ENCODE results near the gene MYO18B.

DNA sequence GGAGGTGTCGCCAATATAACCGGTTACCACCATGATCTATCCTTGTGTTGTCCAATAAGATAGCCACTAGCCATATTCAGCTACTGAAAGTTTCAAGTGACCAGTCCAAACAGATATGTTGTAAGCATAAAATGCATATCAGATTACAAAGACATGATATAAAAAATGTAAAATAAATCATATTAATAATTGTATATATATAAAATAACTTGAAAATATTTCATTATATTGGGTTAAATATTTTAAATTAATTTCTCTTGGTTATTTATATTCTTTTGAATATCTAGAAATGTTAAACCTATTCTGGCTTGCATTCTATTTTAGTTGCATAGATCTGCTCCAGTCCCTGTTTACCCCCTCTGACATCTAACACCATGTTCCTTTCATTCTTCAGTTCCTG is 305.5 kb downstream of the MYO18B start:
- TF ChIP-seq GATA2 (IDR thresholded peaks at IDR 0.05; ENCODE audit: insufficient read depth, insufficient read length, low read depth, low read length) (no peak), POLR2A (IDR thresholded peaks at IDR 0.05; ENCODE audit: low read depth, low read length) (no peak), EZH2 (IDR thresholded peaks at IDR 0.05; ENCODE audit: borderline replicate concordance, low read depth, low read length, severe bottlenecking) (no peak), POLR2AphosphoS5 (IDR thresholded peaks at IDR 0.05; ENCODE audit: insufficient read depth, low read depth, low read length) (no peak)
- TF ChIP-seq, protein P1, sequence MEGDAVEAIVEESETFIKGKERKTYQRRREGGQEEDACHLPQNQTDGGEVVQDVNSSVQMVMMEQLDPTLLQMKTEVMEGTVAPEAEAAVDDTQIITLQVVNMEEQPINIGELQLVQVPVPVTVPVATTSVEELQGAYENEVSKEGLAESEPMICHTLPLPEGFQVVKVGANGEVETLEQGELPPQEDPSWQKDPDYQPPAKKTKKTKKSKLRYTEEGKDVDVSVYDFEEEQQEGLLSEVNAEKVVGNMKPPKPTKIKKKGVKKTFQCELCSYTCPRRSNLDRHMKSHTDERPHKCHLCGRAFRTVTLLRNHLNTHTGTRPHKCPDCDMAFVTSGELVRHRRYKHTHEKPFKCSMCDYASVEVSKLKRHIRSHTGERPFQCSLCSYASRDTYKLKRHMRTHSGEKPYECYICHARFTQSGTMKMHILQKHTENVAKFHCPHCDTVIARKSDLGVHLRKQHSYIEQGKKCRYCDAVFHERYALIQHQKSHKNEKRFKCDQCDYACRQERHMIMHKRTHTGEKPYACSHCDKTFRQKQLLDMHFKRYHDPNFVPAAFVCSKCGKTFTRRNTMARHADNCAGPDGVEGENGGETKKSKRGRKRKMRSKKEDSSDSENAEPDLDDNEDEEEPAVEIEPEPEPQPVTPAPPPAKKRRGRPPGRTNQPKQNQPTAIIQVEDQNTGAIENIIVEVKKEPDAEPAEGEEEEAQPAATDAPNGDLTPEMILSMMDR (IDR thresholded peaks at IDR 0.05; ENCODE audit: extremely low read depth in 1 of 2, insufficient read depth in 1 of 2, low read depth in 1 of 2, low read length in 2 of 2) = no peak
- TF ChIP-seq, protein P2, sequence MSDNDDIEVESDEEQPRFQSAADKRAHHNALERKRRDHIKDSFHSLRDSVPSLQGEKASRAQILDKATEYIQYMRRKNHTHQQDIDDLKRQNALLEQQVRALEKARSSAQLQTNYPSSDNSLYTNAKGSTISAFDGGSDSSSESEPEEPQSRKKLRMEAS (IDR thresholded peaks at IDR 0.05; ENCODE audit: insufficient read depth, insufficient read length) = no peak

Data from endothelial cell of umbilical vein (primary cell).